Measurements from ENCODE around the gene SMG7. TPM values are rescaled to one million over a fixed set of nuclear protein-coding genes. Genes with fewer than 3 reads are reported as not detected.
A peak's percentile ranks its signal among the peaks of the same experiment; 100 is the strongest.

Gene SMG7
- total RNA-seq, 1 experiment from 2014 or later = 65.2 TPM

DNA sequence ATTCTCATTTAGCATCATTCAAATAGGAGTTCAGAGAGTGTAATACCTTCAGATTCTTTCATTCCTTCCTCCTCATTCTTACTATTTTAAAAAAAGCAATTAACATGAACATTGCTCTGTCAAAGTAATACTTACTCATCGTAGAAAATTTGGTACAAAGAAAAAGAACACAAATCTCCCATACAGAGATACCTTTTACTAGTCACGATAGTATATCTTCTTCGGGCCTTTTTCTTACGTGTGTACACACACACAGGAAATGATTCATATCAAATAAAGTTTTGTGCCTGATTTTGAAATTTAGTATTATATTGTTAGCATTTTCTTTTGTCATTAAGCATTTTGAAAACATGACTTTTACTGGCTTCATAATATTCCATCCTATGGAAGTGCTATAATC, 65.1 kb downstream of the SMG7 start:
- Histone ChIP-seq H3K36me3 (ENCODE audit: control insufficient read depth, insufficient read depth, low read length) (peaks cover 46% of the 10 kb centered on the region), H3K9me3 (ENCODE audit: control insufficient read depth, insufficient read depth, low read depth, low read length) (no peaks in the 10 kb centered on the region), H3K4me3 (ENCODE audit: low read depth in 2 of 2, low read length in 2 of 2) (no peak overlapping the region), H3K27me3 (ENCODE audit: control insufficient read depth, insufficient read depth, low read length) (no peaks in the 10 kb centered on the region), H3K27ac (ENCODE audit: low read length) (no peak overlapping the region), H3K4me1 (ENCODE audit: control insufficient read depth, insufficient read depth, low read length) (no peaks in the 10 kb centered on the region)
- ATAC-seq (no peak), DNase-seq (ENCODE audit: low read depth, low spot score) (no peak)
- TF ChIP-seq, protein P1, sequence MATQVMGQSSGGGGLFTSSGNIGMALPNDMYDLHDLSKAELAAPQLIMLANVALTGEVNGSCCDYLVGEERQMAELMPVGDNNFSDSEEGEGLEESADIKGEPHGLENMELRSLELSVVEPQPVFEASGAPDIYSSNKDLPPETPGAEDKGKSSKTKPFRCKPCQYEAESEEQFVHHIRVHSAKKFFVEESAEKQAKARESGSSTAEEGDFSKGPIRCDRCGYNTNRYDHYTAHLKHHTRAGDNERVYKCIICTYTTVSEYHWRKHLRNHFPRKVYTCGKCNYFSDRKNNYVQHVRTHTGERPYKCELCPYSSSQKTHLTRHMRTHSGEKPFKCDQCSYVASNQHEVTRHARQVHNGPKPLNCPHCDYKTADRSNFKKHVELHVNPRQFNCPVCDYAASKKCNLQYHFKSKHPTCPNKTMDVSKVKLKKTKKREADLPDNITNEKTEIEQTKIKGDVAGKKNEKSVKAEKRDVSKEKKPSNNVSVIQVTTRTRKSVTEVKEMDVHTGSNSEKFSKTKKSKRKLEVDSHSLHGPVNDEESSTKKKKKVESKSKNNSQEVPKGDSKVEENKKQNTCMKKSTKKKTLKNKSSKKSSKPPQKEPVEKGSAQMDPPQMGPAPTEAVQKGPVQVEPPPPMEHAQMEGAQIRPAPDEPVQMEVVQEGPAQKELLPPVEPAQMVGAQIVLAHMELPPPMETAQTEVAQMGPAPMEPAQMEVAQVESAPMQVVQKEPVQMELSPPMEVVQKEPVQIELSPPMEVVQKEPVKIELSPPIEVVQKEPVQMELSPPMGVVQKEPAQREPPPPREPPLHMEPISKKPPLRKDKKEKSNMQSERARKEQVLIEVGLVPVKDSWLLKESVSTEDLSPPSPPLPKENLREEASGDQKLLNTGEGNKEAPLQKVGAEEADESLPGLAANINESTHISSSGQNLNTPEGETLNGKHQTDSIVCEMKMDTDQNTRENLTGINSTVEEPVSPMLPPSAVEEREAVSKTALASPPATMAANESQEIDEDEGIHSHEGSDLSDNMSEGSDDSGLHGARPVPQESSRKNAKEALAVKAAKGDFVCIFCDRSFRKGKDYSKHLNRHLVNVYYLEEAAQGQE (IDR thresholded peaks at IDR 0.05; ENCODE audit: insufficient read depth in 1 of 2, low read depth in 2 of 2, low read length in 1 of 2) = no peak
- no peak for TF ChIP-seq TCF7L2 (IDR thresholded peaks at IDR 0.05; ENCODE audit: low read depth, low read length)
- no peak for TF ChIP-seq POLR2AphosphoS5 (IDR thresholded peaks at IDR 0.05; ENCODE audit: low read depth, low read length)
- TF ChIP-seq SIN3A (IDR thresholded peaks at IDR 0.05; ENCODE audit: borderline replicate concordance, insufficient read depth, low read depth, low read length) = no peak
- TF ChIP-seq, protein P2, sequence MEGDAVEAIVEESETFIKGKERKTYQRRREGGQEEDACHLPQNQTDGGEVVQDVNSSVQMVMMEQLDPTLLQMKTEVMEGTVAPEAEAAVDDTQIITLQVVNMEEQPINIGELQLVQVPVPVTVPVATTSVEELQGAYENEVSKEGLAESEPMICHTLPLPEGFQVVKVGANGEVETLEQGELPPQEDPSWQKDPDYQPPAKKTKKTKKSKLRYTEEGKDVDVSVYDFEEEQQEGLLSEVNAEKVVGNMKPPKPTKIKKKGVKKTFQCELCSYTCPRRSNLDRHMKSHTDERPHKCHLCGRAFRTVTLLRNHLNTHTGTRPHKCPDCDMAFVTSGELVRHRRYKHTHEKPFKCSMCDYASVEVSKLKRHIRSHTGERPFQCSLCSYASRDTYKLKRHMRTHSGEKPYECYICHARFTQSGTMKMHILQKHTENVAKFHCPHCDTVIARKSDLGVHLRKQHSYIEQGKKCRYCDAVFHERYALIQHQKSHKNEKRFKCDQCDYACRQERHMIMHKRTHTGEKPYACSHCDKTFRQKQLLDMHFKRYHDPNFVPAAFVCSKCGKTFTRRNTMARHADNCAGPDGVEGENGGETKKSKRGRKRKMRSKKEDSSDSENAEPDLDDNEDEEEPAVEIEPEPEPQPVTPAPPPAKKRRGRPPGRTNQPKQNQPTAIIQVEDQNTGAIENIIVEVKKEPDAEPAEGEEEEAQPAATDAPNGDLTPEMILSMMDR (IDR thresholded peaks at IDR 0.05) = no peak
- intact Hi-C loops (cut with micrococcal nuclease; ENCODE audit: unreplicated experiment) (no loop called here), in situ Hi-C loops (cut with HindIII; ENCODE audit: low pct_unique_long_range_greater_than_20kb, low sequenced_read_pairs) (no loop called here)
- ChIA-PET CTCF (no interaction called here), POLR2A (no interaction called here)
- BruUV-seq (replicated peaks) = no TSS peak

DNA sequence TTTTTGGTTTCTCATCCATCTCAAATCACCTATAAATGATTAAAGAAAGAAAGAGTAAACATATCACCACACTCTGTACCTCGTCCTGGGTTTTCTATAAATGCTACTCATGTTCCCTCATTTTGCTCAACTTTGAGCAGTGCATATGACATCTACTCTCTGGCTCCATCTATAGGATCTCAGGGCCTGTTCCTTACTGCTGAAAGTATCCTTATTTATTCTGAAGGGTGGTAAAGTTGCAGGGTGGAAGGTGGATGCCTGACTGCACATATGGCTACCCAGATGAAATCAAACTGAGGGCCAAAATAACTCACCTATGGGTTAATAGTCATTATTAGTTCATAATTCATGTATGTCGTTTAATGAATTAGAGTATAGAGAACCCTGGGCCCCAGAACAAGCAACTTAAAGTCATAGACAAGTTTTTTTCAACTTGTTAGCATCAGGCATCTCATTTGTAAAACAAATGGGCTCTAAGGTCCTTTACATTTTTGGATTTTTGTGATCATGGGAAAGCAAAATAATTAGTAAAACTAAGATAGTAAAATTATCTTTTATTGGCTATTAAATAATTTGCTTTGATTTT, 71.4 kb downstream of the SMG7 start:
- peak; percentile 22 for DNase-seq (ENCODE audit: low read depth, low spot score)
- ATAC-seq = peak; percentile 97
- H3K4me3 ChIP-seq (ENCODE audit: low read depth in 2 of 2, low read length in 2 of 2) = no peak overlapping the region
- TF ChIP-seq POLR2AphosphoS5 (IDR thresholded peaks at IDR 0.05; ENCODE audit: low read depth, low read length) (no peak), SIN3A (IDR thresholded peaks at IDR 0.05; ENCODE audit: borderline replicate concordance, insufficient read depth, low read depth, low read length) (no peak), TCF7L2 (IDR thresholded peaks at IDR 0.05; ENCODE audit: low read depth, low read length) (no peak)
- TF ChIP-seq, protein P1 (IDR thresholded peaks at IDR 0.05; ENCODE audit: insufficient read depth in 1 of 2, low read depth in 2 of 2, low read length in 1 of 2) = no peak
- TF ChIP-seq, protein P2 (IDR thresholded peaks at IDR 0.05) = peak; percentile 78
- ChIA-PET POLR2A (no interaction called here), CTCF (no interaction called here)
- no peaks in the 10 kb centered on the region for H3K4me1 ChIP-seq (ENCODE audit: control insufficient read depth, insufficient read depth, low read length)
- intact Hi-C loops (cut with micrococcal nuclease; ENCODE audit: unreplicated experiment) = loop anchor here (1.0 to 10.0 kb wide), 2 partner anchors 73 to 259 kb away; no protein-coding TSS in a partner anchor
- peaks cover 46% of the 10 kb centered on the region for H3K36me3 ChIP-seq (ENCODE audit: control insufficient read depth, insufficient read depth, low read length)
- no peaks in the 10 kb centered on the region for H3K27me3 ChIP-seq (ENCODE audit: control insufficient read depth, insufficient read depth, low read length)
- in situ Hi-C loops (cut with HindIII; ENCODE audit: low pct_unique_long_range_greater_than_20kb, low sequenced_read_pairs) = no loop called here
- H3K27ac ChIP-seq (ENCODE audit: low read length) = no peak overlapping the region
- no TSS peak for BruUV-seq (replicated peaks)
- no peaks in the 10 kb centered on the region for H3K9me3 ChIP-seq (ENCODE audit: control insufficient read depth, insufficient read depth, low read depth, low read length)
